ENCODE results near the gene FBXL16. TPM values are rescaled to one million over a fixed set of nuclear protein-coding genes. Genes with fewer than 3 reads are reported as not detected.
"Not testable (repeated sequence)": the region's sequence is repeated elsewhere in the genome, so short reads cannot be mapped to it uniquely, and the experiment has no call there.

Gene FBXL16
- total and polyA plus RNA-seq, 2 of the 13 experiments (the other 11 are each of a cell fraction or from before 2014, with no cell fraction given), result 0.22 to 2.0 TPM

DNA sequence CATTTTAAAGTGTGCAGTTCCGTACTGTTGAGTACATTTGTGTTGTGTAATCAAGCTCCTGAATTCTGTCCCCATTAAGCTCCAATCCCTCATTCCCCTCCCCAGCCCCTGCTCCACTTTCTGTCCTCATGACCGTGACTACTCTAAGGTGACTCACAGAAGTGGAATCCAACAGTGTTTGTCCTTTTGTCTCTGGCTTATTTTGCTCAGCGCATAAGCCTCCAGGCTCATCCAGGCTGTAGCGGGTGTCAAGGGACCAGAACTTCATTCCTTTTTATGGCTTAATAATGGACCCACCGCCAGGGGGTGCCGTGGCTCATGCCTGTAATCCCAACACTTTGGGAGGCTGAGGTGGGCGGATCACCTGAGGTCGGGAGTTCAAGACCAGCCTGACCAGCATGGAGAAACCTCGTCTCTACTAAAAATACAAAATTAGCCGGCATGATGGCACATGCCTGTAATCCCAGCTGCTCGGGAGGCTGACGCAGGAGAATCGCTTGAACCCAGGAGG lies 7.2 kb upstream of the FBXL16 start (continued):
- TF ChIP-seq CREB1 (IDR thresholded peaks at IDR 0.05), result 0 out of 2 replicates have a peak, but pooled peaks have one; percentile 10
- not testable (repeated sequence) for TF ChIP-seq CREB1 (CRISPR knock-in tag; IDR thresholded peaks at IDR 0.05); NR2F6 (IDR thresholded peaks at IDR 0.05); FOXP1 (IDR thresholded peaks at IDR 0.05)
- peak; percentile 15 for TF ChIP-seq SKI (IDR thresholded peaks at IDR 0.05; ENCODE audit: partially characterized antibody)
- peak; percentile 37; the same call in 1 of the 2 replicates for TF ChIP-seq SP5 (CRISPR knock-in tag; IDR thresholded peaks at IDR 0.05; ENCODE audit: borderline replicate concordance, low read depth)
- 0 out of 2 replicates have a peak, but pooled peaks have one; percentile 37 for TF ChIP-seq POGK (CRISPR knock-in tag; conservative IDR thresholded peaks at IDR 0.05)
- TF ChIP-seq RAD21 (CRISPR knock-in tag; IDR thresholded peaks at IDR 0.05), result peak; percentile 61; the same call in 1 of the 2 replicates
- TF ChIP-seq ATF3 (CRISPR knock-in tag; IDR thresholded peaks at IDR 0.05), result peak; percentile 65; the same call in 1 of the 2 replicates
- TF ChIP-seq EP300 (IDR thresholded peaks at IDR 0.05; ENCODE audit: low read depth in 2 of 2, low read length in 2 of 2), result 0 out of 4 replicates have a peak, but pooled peaks of 1 of the 2 experiments have one; percentile 21
- TF ChIP-seq EP300 (CRISPR knock-in tag; IDR thresholded peaks at IDR 0.05; ENCODE audit: borderline replicate concordance), result peak; percentile 31; the same call in 1 of the 2 replicates
- peak; percentile 63; the same call in 1 of the 2 replicates for TF ChIP-seq FOSL1 (CRISPR knock-in tag; IDR thresholded peaks at IDR 0.05; ENCODE audit: borderline replicate concordance)
- TF ChIP-seq, protein P1, sequence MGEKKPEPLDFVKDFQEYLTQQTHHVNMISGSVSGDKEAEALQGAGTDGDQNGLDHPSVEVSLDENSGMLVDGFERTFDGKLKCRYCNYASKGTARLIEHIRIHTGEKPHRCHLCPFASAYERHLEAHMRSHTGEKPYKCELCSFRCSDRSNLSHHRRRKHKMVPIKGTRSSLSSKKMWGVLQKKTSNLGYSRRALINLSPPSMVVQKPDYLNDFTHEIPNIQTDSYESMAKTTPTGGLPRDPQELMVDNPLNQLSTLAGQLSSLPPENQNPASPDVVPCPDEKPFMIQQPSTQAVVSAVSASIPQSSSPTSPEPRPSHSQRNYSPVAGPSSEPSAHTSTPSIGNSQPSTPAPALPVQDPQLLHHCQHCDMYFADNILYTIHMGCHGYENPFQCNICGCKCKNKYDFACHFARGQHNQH (CRISPR knock-in tag; IDR thresholded peaks at IDR 0.05), result peak; percentile 48; the same call in 1 of the 2 replicates
- TF ChIP-seq ZNF788 (CRISPR knock-in tag; IDR thresholded peaks at IDR 0.05; ENCODE audit: borderline replicate concordance), result peak; percentile 23; the same call in 1 of the 2 replicates
- 0 out of 2 replicates have a peak, but pooled peaks have one; percentile 31 for TF ChIP-seq REPIN1 (CRISPR knock-in tag; IDR thresholded peaks at IDR 0.05; ENCODE audit: borderline replicate concordance, low read depth)
- TF ChIP-seq NR2F6 (CRISPR knock-in tag; IDR thresholded peaks at IDR 0.05), result 0 out of 2 replicates have a peak, but pooled peaks have one; percentile 20
- peak; percentile 29; the same call in 1 of the 2 replicates for TF ChIP-seq ELF3 (CRISPR knock-in tag; IDR thresholded peaks at IDR 0.05)
- peak; percentile 36; the same call in 1 of the 2 replicates for TF ChIP-seq JUNB (CRISPR knock-in tag; IDR thresholded peaks at IDR 0.05; ENCODE audit: borderline replicate concordance)
- peak in 1 of 2 experiments; percentile 65; a peak in 2 of 4 replicates for TF ChIP-seq KLF16 (CRISPR knock-in tag; IDR thresholded peaks at IDR 0.05)
- 0 out of 2 replicates have a peak, but pooled peaks have one; percentile 4 for TF ChIP-seq ZNF629 (CRISPR knock-in tag; conservative IDR thresholded peaks at IDR 0.05)
- TF ChIP-seq KAT8 (CRISPR knock-in tag; IDR thresholded peaks at IDR 0.05), result 0 out of 2 replicates have a peak, but pooled peaks have one; percentile 45
- TF ChIP-seq STAG1 (CRISPR knock-in tag; IDR thresholded peaks at IDR 0.05), result peak; percentile 55
- 0 out of 2 replicates have a peak, but pooled peaks have one; percentile 54 for TF ChIP-seq ZBTB7B (CRISPR knock-in tag; IDR thresholded peaks at IDR 0.05)
- TF ChIP-seq ZMYM3 (CRISPR knock-in tag; IDR thresholded peaks at IDR 0.05), result peak; percentile 77
- TF ChIP-seq FOXP1 (CRISPR knock-in tag; IDR thresholded peaks at IDR 0.05), result 0 out of 2 replicates have a peak, but pooled peaks have one; percentile 13
- TF ChIP-seq FOXO1 (CRISPR knock-in tag; IDR thresholded peaks at IDR 0.05), result peak; percentile 15; the same call in 1 of the 2 replicates
- TF ChIP-seq ZNF7 (CRISPR knock-in tag; IDR thresholded peaks at IDR 0.05), result peak; percentile 35; the same call in 1 of the 2 replicates
- peak; percentile 89 for TF ChIP-seq ZMYM2 (CRISPR knock-in tag; IDR thresholded peaks at IDR 0.05)
- TF ChIP-seq FOXA3 (CRISPR knock-in tag; IDR thresholded peaks at IDR 0.05), result peak; percentile 41; the same call in 1 of the 2 replicates
